Measurements from ENCODE around the gene PRRX2.
A peak's percentile ranks its signal among the peaks of the same experiment; 100 is the strongest.

The PRRX2 gene

GRCh38 chr9:129732946-129733631, 67.6 kb downstream of the PRRX2 start:
- H3K27ac ChIP-seq: no peak overlapping the region
- DNase-seq (ENCODE audit: low spot score): no peak
- no peak overlapping the region for H3K4me3 ChIP-seq
- TF ChIP-seq CTCF (IDR thresholded peaks at IDR 0.05): no peak

- no peak for TF ChIP-seq CTCF (IDR thresholded peaks at IDR 0.05)
- Histone ChIP-seq H3K4me3 (no peak overlapping the region), H3K27ac (no peak overlapping the region)
- DNase-seq (ENCODE audit: low spot score): no peak
Measured at GRCh38 chr9:129733632-129733953, 68.1 kb downstream of the PRRX2 start.

- DNase-seq (ENCODE audit: low spot score): no peak
- Histone ChIP-seq H3K27ac (no peak overlapping the region), H3K4me3 (no peak overlapping the region)
- no peak for TF ChIP-seq CTCF (IDR thresholded peaks at IDR 0.05)
Measured at GRCh38 chr9:129735546-129735945, 70.1 kb downstream of the PRRX2 start.

- H3K4me3 ChIP-seq: no peak overlapping the region
- H3K27ac ChIP-seq: no peak overlapping the region
- TF ChIP-seq CTCF (IDR thresholded peaks at IDR 0.05): no peak
- no peak for DNase-seq (ENCODE audit: low spot score)
Measured at GRCh38 chr9:129736334-129736733, 70.9 kb downstream of the PRRX2 start.

GRCh38 chr9:129737479-129738274, 72.2 kb downstream of the PRRX2 start:
- peak overlapping the region in 1 of 2 donors; percentile 77 for H3K27ac ChIP-seq
- peak; percentile 86 for DNase-seq (ENCODE audit: low spot score)
- H3K4me3 ChIP-seq: peak overlapping the region; percentile 72
- TF ChIP-seq CTCF (IDR thresholded peaks at IDR 0.05): peak; percentile 97

- Histone ChIP-seq H3K27ac (no peak overlapping the region), H3K4me3 (no peak overlapping the region)
- no peak for TF ChIP-seq CTCF (IDR thresholded peaks at IDR 0.05)
- no peak for DNase-seq (ENCODE audit: low spot score)
Measured at GRCh38 chr9:129739432-129739831, 74.0 kb downstream of the PRRX2 start.

GRCh38 chr9:129740174-129740573, 74.7 kb downstream of the PRRX2 start:
- Histone ChIP-seq H3K27ac (no peak overlapping the region), H3K4me3 (no peak overlapping the region)
- TF ChIP-seq CTCF (IDR thresholded peaks at IDR 0.05): no peak
- no peak for DNase-seq (ENCODE audit: low spot score)

Data from coronary artery (tissue), 2 donors.